GM21737 (cell line): ENCODE results near the gene DHDH.
"Not testable (repeated sequence)": the region's sequence is repeated elsewhere in the genome, so short reads cannot be mapped to it uniquely, and the experiment has no call there.

Source experiments
- ATAC-seq: cut with Tn5 transposase; IDR thresholded peaks from one replicate; pipeline ENCODE4 v1.9.1; 2021; ENCODE audit warnings: mild to moderate bottlenecking, moderate library complexity; ENCODE audit not compliant: unreplicated experiment

Gene DHDH

GRCh38 chr19:48914181-48914580 is 19.3 kb upstream of the DHDH start:
- no peak for ATAC-seq

- ATAC-seq: no peak
Observed at GRCh38 chr19:48915757-48916156, 17.7 kb upstream of the DHDH start.

GRCh38 chr19:48918071-48918470 is 15.4 kb upstream of the DHDH start:
- ATAC-seq: no peak

GRCh38 chr19:48918801-48919247 is 14.7 kb upstream of the DHDH start:
- no peak for ATAC-seq

DNA sequence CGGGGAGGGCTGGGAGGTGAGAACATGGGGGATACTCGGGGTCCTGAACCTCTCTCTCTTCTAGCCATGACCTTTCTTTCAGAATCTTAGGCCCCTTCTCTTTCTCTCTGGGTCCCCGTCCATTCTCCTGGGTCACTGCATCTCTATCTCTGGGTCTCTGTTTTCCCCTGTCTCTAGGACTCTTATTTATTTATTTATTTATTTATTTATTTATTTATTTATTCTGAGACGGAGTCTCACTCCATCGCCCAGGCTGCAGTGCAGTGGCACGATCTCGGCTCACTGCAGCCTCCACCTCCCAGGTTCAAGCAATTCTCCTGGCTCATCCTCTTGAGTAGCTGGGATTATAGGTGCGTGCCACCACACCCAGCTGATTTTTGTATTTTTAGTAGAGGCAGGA is 14.2 kb upstream of the DHDH start:
- not testable (repeated sequence) for ATAC-seq

GRCh38 chr19:48920949-48921348 is 12.6 kb upstream of the DHDH start:
- no peak for ATAC-seq

DNA sequence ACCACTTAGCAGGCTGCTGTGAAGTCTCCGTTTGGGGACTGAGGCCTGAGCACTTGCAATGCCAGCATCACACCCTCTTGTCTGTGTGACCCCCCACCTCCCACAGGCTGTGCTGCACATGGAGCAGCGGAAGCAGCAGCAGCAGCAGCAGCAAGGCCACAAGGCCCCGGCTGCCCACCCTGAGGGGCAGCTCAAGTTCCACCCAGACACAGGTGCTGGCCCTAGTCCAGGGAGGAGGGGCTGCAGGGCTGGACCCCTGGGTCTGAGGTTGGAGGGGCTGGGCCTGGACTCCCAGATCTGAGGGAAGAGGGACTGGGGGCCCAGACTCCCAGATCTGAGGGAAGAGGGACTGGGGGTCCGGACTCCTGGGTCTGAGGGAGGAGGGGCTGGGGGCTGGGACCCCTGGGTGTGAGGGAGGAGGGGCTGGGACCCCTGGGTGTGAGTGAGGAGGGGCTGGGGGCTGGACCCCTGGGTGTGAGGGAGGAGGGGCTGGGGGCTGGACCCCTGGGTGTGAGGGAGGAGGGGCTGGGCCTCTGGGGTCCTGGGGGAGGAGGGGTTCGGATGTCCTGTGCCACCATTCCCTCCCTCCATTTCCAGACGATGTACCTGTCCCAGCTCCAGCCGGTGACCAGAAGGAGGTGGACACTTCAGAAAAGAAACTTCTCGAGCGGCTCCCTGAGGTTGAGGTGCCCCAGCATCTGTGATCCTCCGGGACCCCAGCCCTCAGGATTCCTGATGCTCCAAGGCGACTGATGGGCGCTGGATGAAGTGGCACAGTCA is 11.6 kb upstream of the DHDH start:
- ATAC-seq: no peak

- no peak for ATAC-seq
Observed at GRCh38 chr19:48922548-48923490, 10.7 kb upstream of the DHDH start.

GRCh38 chr19:48925240-48925843 is 8.2 kb upstream of the DHDH start:
- ATAC-seq: no peak

GRCh38 chr19:48925890-48926289 is 7.6 kb upstream of the DHDH start:
- ATAC-seq: not testable (repeated sequence)

DNA sequence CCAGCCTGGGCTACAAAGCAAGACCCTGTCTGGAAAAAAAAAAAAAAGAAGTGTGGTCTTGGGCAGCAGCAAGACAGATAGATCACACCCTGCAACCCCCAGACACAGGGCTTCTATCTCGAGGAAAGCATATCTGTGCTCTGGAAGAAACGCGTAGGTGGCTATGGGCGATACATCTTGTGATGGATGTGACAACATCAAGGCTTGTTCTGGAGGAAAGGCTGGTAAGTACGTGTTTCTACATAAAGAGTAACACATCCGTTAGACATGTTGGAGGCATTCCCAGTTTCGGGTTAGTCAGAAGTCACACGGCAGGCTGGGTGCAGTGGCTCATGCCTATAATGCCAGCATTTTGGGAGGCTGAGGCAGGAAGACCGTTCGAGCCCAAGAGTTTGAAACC is 6.6 kb upstream of the DHDH start:
- no peak for ATAC-seq

GRCh38 chr19:48927692-48928091 is 5.8 kb upstream of the DHDH start:
- not testable (repeated sequence) for ATAC-seq

GRCh38 chr19:48928164-48929025 is 5.1 kb upstream of the DHDH start:
- no peak for ATAC-seq

- ATAC-seq: no peak
Observed at GRCh38 chr19:48934837-48935236, 1.3 kb downstream of the DHDH start.

DNA sequence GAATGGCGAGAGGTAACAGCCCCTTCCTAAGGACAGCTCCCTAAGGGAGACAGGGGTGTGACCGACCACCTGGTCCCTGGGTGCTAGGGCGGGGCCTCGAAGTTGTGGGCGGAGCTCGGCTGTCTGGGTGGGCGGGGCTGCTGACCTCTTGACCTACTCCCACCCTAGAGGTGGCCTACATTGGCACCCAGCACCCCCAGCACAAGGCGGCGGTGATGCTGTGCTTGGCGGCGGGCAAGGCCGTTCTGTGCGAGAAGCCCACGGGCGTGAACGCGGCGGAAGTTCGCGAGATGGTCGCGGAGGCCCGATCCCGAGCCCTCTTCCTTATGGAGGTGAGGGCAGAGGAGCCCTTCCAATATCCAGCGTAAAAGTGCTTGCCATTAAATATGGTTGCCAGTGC is 2.4 kb downstream of the DHDH start:
- ATAC-seq: no peak

DNA sequence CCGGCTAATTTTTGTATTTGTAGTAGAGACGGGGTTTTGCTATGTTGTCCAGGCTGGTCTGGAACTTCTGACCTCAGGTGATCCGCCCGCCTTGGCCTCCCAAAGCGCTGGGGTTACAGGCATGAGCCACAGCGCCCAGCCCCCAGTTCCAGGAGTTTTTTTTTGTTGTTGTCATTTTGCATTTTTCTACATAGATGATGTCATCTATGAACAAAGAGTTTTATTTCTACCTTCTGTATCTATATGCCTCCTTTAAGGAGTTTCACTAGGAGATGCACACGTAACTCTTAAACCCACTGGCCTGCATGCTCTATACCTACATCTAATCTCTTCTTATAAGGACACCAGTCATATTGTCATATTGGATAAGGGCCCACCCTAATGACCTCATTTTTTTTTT is 4.8 kb downstream of the DHDH start:
- ATAC-seq: no peak

GRCh38 chr19:48940902-48941301 is 7.4 kb downstream of the DHDH start:
- ATAC-seq: no peak

GRCh38 chr19:48943081-48943480 is 9.6 kb downstream of the DHDH start:
- ATAC-seq: no peak

DNA sequence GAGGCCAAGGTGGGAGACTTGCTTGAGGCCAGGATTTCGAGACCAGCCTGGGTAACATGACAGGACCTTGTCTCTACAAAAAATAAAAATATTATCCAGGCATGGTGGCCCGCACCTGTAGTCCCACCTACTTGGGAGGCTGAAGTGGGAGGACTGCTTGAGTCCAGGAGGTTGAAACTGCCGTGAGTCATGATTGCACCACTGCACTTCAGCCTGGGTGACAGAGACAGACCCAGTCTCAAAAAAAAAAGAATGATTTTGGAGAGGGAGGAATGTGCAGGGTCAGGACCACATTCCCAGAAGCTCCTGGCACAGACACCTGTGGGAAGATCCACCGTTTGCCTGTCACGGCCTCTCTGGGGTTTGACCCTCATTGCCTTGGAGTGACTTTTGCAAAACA is 11.9 kb downstream of the DHDH start:
- no peak for ATAC-seq

DNA sequence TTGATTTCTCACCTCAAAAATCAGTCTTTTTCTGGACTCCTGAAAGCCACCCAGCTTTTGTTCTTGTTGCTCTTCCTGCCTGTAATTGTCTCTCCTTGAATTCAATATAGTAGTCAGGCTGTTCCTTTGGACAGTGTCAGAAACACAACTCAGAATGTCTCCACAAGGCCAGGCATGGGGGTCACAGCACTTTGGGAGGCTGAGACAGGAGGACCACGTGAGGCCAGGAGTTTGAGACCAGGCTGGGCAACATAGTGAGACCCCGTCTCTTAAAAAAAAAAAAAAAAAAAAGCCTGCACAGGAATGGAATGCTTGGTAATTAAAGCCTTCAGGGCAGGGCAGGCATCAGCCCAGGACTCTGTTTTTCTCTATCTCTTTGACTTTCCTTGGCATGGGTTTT is 12.3 kb downstream of the DHDH start:
- ATAC-seq: no peak
